RWPE1 (cell line): ENCODE measurements around the gene ALOX5.

Experiments
- CTCF ChIA-PET: fragments of 350-600 bp; sonication (Branson Sonifier 250); formaldehyde crosslinking; extraction: SDS; loops from one replicate; lab custom pipeline; 2021; lab: Yijun Ruan, JAX
- POLR2A ChIA-PET: fragments of 400-600 bp; formaldehyde crosslinking; extraction: SDS; loops from one replicate; lab custom pipeline; 2020; ENCODE audit warnings: antibody characterized with exemption; ENCODE audit not compliant: low non-redundant PET; lab: Yijun Ruan, JAX
- DNase-seq: peaks from one replicate; pipeline ENCODE4 v3.0.0; 2012; ENCODE audit warnings: low spot score
- H3K27ac ChIP-seq: fragments of 450-650 bp; 2 replicates; pipeline ENCODE4 v1.5.1; 2017
- TF ChIP-seq, protein P1 (sequence below): fragments of 450-650 bp; conservative IDR thresholded peaks from 2 replicates; pipeline ENCODE4 v1.5.1; 2017; ENCODE audit warnings: low read depth, mild to moderate bottlenecking

ALOX5 gene

DNA sequence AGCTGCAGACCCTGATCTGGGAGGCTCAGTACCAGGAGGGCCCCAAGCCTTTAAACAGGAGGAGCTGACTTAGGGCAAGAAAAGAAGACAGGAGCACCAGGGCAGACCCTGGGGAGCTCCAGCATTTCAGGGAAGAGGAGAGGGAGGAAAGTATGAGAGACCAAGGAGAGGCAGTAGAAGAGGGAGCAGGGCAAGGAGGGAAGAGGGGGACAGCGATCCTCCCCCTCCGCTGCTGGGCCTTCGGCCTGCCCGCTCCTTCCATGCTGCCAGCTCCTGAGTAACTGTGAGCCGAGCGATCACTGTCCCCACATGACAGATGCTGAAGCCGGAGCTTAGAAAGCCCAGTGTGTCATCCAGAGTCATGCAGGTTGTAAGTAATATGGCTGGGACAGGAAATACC lies 65.9 kb downstream of the ALOX5 start:
- CTCF ChIA-PET = no interaction called here
- no peak overlapping the region for H3K27ac ChIP-seq
- no peak for DNase-seq
- POLR2A ChIA-PET = no interaction called here
- TF ChIP-seq, protein P1, sequence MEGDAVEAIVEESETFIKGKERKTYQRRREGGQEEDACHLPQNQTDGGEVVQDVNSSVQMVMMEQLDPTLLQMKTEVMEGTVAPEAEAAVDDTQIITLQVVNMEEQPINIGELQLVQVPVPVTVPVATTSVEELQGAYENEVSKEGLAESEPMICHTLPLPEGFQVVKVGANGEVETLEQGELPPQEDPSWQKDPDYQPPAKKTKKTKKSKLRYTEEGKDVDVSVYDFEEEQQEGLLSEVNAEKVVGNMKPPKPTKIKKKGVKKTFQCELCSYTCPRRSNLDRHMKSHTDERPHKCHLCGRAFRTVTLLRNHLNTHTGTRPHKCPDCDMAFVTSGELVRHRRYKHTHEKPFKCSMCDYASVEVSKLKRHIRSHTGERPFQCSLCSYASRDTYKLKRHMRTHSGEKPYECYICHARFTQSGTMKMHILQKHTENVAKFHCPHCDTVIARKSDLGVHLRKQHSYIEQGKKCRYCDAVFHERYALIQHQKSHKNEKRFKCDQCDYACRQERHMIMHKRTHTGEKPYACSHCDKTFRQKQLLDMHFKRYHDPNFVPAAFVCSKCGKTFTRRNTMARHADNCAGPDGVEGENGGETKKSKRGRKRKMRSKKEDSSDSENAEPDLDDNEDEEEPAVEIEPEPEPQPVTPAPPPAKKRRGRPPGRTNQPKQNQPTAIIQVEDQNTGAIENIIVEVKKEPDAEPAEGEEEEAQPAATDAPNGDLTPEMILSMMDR = no peak

- TF ChIP-seq, protein P1 = no peak
- no peak for DNase-seq
- ChIA-PET POLR2A (no interaction called here), CTCF (interaction anchor here (0.6 kb wide), 1 partner anchor 190 kb away, joined by 3 read pairs; no protein-coding TSS in a partner anchor)
- H3K27ac ChIP-seq = no peak overlapping the region
These were observed 66.6 kb downstream of the ALOX5 start for GRCh38 chr10:45440511-45441062.

- DNase-seq = no peak
- CTCF ChIA-PET = interaction anchor here (0.6 to 0.8 kb wide), 2 partner anchors 191 kb away, joined by 3 to 4 read pairs; no protein-coding TSS in a partner anchor
- no peak overlapping the region for H3K27ac ChIP-seq
- TF ChIP-seq, protein P1 = no peak
- POLR2A ChIA-PET = no interaction called here
These were observed 67.5 kb downstream of the ALOX5 start for GRCh38 chr10:45441239-45442190.

GRCh38 chr10:45442251-45442650 lies 68.2 kb downstream of the ALOX5 start:
- TF ChIP-seq, protein P1 = no peak
- ChIA-PET POLR2A (no interaction called here), CTCF (interaction anchor here (0.8 kb wide), 1 partner anchor 192 kb away, joined by 4 read pairs; no protein-coding TSS in a partner anchor)
- DNase-seq = no peak
- H3K27ac ChIP-seq = no peak overlapping the region

DNA sequence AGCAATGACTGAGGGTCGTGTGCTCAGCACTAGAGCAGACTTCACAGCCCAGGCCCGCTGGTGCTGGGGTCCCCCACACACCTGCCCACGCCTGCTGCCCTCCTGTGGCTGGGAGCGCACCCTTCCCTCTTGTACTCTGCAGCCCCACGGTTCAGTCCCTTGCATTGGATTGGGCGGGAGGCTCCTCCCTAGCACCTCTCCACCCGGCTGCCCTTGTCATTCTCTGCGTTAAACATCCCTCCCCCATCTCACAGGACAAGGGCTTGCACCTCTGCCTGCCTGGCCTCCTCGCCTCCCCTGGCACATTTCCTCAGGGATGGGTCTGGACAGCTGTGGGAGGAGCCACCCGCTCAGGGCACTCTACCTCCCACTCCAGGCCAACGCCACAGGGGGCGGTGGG lies 68.6 kb downstream of the ALOX5 start:
- DNase-seq = no peak
- CTCF ChIA-PET = no interaction called here
- no peak overlapping the region for H3K27ac ChIP-seq
- TF ChIP-seq, protein P1 = no peak
- POLR2A ChIA-PET = no interaction called here

- H3K27ac ChIP-seq = no peak overlapping the region
- CTCF ChIA-PET = no interaction called here
- POLR2A ChIA-PET = no interaction called here
- TF ChIP-seq, protein P1 = no peak
- DNase-seq = no peak
These were observed 69.3 kb downstream of the ALOX5 start for GRCh38 chr10:45443101-45444009.
